ENCODE measurements around the gene MYL5.
"Not testable (repeated sequence)": the region's sequence is repeated elsewhere in the genome, so short reads cannot be mapped to it uniquely, and the experiment has no call there.

Gene MYL5

GRCh38 chr4:687971-688853, 13.9 kb downstream of the MYL5 start:
- no peak for TF ChIP-seq CTCF (IDR thresholded peaks at IDR 0.05; ENCODE audit: low read depth, low read length)
- peak overlapping the region; percentile 48 for H3K4me3 ChIP-seq (ENCODE audit: low read depth, low read length)

- H3K4me3 ChIP-seq (ENCODE audit: low read depth, low read length) = peak within 1 kb of the TSS; percentile 48
- TF ChIP-seq CTCF (IDR thresholded peaks at IDR 0.05; ENCODE audit: low read depth, low read length) = no peak
Observed at GRCh38 chr4:688854-689681, 14.7 kb downstream of the MYL5 start, which contains the start of gene SLC49A3. Gene SLC49A3 (minus strand): TSS chr4:689151. CDS start chr4:689127, 24 bp downstream.

GRCh38 chr4:689723-690122, 15.4 kb downstream of the MYL5 start:
- TF ChIP-seq CTCF (IDR thresholded peaks at IDR 0.05; ENCODE audit: low read depth, low read length) = no peak
- no peak overlapping the region; the same call in 1 of the 2 replicates for H3K4me3 ChIP-seq (ENCODE audit: low read depth, low read length)

- no peak overlapping the region for H3K4me3 ChIP-seq (ENCODE audit: low read depth, low read length)
- TF ChIP-seq CTCF (IDR thresholded peaks at IDR 0.05; ENCODE audit: low read depth, low read length) = no peak
Observed at GRCh38 chr4:692771-693554, 18.6 kb downstream of the MYL5 start.

GRCh38 chr4:694341-694940, 20.1 kb downstream of the MYL5 start:
- H3K4me3 ChIP-seq (ENCODE audit: low read depth, low read length) = not testable (repeated sequence)

GRCh38 chr4:699816-700580, 25.7 kb downstream of the MYL5 start:
- TF ChIP-seq CTCF (IDR thresholded peaks at IDR 0.05; ENCODE audit: low read depth, low read length) = no peak
- H3K4me3 ChIP-seq (ENCODE audit: low read depth, low read length) = no peak overlapping the region

Data from WI38 (cell line).